SK-N-MC (cell line): ENCODE measurements around the gene ADD3.
"Not testable (repeated sequence)": the region's sequence is repeated elsewhere in the genome, so short reads cannot be mapped to it uniquely, and the experiment has no call there.

Experiments used
- EZH2 ChIP-seq: fragments of 200-600 bp; sonication (generic); IDR thresholded peaks from one replicate; pipeline ENCODE4 v1.6.1; 2017; ENCODE audit warnings: antibody characterized with exemption
- FOXP2 ChIP-seq: optimal IDR thresholded peaks from 2 replicates; pipeline ENCODE3; 2011; ENCODE audit warnings: mild to moderate bottlenecking, moderate library complexity; ENCODE audit not compliant: insufficient read depth; ENCODE audit errors: extremely low read length, control extremely low read depth
- POLR2AphosphoS5 ChIP-seq: IDR thresholded peaks from 2 replicates; pipeline ENCODE4 v1.6.1; 2012; ENCODE audit warnings: mild to moderate bottlenecking, low read depth, low read length, borderline replicate concordance

DNA sequence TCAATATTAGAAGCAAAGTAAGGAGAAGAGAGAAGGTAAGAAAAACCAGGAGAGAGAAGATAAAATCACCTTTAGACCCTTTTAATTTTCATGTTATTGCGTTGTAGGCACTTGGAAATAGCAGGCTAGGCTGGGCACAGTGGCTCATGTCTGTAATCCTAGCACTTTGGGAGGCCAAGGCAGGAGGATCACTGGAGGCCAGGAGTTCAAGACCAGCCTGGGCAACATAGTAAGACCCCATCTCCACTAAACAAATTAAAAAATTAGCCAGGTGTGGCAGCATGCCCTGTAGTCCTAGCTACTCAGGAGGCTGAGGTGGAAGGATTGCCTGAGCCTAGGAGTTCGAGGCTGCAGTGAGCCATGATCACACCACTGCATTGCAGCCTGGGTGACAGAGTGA, 106.9 kb downstream of the ADD3 start:
- not testable (repeated sequence) for TF ChIP-seq POLR2AphosphoS5, EZH2, FOXP2
